Activated CD4-positive, alpha-beta T cell treated with anti-CD3 and anti-CD28 coated beads for 1 hour (primary cell): Measurements from ENCODE around the gene BICC1.

Source experiments
- DNase-seq: peaks from one replicate; pipeline ENCODE4 v3.0.0-alpha.2; 2020

The BICC1 gene

DNA sequence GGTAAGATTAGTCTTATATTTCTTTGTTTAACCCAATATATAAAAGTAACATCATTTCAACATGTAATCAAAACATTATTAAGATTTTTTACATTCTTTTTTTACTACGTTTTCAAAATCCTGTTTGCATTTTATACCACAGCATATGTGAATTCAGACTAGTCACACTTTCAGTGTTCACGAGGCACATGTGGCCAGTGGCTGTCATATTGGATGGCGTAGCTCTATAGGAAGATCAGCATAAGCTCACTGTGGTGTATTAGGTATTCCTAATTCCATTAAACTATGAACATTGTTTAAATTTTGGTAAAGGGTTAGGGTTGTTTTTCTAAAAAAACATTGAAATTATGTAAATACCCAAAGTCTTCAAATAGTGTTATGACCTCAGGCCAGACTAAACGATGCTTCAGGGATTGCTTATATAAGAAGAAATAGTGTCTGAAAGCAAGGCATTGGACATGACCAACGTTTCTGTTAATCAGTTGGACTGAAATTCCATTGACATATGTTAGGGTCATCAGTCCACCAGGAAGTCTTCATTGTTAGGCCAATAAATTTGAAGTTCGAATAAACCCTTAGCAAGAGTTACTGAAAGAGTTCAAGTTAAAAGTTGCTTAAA is 97.0 kb downstream of the BICC1 start:
- no peak for DNase-seq

DNA sequence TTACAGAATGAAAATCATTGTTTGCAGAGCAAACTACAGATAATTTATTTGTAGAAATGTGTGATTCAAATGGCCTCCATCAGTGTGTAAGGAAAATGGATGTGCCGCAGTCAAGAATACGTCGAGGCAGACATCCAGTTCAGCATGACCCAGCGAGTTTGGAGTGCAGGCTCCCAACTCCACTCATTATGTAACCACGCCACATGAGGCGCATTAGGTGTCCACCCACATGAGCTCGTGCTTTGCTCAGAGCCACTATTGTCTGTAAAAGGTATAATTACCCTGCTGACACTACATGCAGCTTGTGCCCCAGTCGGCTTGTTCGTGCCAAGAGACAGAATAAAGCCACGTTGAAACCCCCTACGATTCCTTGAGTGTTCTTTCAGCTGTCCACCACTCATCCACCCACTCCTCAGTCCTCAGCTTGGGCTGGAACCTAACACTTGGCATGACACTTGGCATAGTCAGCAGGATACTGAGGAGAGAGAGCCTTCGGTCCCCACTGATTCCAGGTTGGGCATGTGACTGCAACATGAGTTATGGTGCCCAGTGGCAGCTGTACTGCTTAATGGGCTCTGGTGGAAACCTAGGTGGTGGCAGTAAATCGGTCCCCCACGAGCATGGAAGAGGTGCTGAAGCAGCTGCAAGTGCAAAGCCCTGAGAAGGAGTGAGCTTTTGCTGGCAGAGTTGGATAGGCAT is 102.7 kb downstream of the BICC1 start:
- DNase-seq: no peak

GRCh38 chr10:58618158-58618676 is 105.5 kb downstream of the BICC1 start:
- no peak for DNase-seq

- DNase-seq: no peak
Observed at GRCh38 chr10:58621379-58622077, 108.9 kb downstream of the BICC1 start.

- no peak for DNase-seq
Observed at GRCh38 chr10:58622246-58622645, 109.6 kb downstream of the BICC1 start.

- DNase-seq: no peak
Observed at GRCh38 chr10:58625070-58625469, 112.4 kb downstream of the BICC1 start.

GRCh38 chr10:58627392-58627791 is 114.7 kb downstream of the BICC1 start:
- no peak for DNase-seq

DNA sequence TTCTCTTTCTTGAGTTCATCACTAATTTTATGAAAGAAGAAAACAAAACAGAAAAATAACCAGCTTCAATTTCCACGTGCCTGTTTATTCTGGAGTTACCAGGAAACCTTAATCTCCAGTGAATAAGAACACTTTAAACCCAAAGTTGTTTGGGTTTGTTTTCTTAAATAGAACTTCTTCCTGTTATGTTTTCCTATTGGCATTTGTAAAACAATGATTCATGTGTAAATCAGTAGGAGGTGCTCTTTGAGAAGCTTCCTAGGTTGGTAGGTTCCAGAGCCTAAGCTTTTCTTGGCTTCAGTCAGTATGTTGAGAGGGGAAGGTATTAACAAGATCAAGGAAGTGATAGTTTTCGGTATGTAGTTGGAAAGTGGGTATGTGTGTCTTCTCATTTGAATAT is 119.0 kb downstream of the BICC1 start:
- no peak for DNase-seq

DNA sequence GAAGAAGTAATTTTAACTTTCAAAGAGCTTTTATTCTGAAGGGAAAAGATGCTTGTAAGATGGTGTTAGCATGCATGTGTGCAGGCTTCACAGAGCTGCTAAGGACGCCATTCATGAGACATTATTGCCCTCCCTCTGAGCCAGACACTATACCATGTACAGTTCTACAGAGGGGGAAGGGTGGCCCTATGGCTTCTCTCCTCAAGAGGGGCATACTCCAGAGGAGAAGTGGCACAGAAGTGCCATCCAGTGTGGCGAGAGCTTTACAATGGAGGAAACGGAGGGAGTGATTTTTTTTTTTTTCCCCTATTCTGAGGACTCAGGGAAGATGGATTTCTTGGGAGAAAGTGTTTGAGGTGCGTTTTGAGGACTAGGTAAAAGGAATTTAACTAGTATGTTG is 119.5 kb downstream of the BICC1 start:
- DNase-seq: no peak

DNA sequence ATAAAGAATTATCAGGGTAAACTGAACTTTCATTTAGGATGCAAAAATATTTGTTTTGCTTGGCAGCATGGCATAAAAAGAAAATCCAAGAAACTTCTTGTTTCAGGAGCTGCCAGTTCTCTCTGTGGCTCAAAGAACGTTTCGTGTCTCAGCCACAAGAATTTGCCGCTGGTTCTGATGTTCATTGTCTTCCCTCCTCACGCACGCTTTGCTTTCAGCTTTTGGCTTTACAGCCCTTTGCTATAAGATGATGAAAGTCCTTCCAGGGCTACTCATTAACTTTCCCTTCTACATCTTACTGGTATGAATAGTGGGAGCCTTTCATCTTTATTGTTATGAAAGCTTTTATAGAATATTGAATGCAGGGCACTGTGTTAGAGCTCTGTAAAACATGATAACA is 124.7 kb downstream of the BICC1 start:
- no peak for DNase-seq

- DNase-seq: no peak
Observed at GRCh38 chr10:58638388-58638787, 125.7 kb downstream of the BICC1 start.

GRCh38 chr10:58641095-58641531 is 128.4 kb downstream of the BICC1 start:
- no peak for DNase-seq

DNA sequence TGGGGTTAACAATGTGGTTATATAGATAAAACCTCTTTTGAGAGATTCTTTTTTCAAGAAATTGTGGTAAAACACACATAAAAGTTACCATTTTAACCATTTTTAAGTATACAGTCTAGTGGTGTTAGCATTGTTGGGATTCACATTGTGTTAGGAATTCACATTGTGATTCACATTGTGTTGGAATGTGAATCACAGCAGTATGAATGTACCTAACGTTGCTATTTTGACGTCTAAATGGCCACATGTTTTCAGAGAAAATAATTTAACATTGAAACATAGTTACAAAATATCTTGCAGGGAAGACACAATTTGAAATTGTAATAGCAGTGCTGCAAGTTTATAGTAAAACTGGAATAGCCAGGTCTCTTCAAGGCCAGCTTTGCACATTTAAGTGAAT is 129.0 kb downstream of the BICC1 start:
- DNase-seq: no peak

GRCh38 chr10:58642283-58642682 is 129.6 kb downstream of the BICC1 start:
- DNase-seq: no peak

GRCh38 chr10:58642916-58643428 is 130.3 kb downstream of the BICC1 start:
- DNase-seq: no peak

GRCh38 chr10:58644311-58644710 is 131.6 kb downstream of the BICC1 start:
- no peak for DNase-seq

DNA sequence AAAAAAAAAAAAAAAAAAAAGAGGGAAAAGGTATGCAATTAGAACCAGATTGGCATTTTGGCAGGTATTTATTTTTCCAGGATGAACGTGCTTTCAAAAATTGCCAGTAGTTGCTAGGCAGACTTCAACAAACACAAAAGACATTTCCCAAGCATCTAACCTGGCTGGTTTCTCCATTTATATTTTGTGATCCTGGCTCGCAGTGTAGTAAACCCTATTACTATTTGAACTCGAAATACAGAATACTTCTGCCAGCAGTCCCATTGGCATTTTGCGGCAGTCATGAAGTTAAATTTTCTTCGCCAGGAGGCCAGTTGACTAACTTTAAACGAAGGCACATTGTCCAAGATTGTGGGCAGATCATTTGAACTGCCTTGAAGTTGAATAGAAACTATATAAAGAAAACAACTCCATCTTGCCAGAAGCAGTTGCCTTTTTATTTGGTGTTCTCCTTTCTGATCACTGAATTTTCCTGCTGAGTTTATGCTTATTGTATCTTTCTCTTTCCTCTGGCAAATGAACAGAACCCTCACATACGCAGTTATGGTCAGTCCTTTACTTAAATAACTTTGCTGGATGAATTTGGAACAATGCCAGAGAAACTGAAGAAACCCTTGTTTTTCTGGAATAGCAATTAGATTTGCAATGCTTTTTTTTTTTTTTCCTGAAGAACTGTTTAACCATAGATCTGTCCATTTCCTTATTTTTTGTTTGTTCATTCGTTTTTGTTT is 132.9 kb downstream of the BICC1 start:
- DNase-seq: no peak

GRCh38 chr10:58647376-58648112 is 134.9 kb downstream of the BICC1 start:
- no peak for DNase-seq

GRCh38 chr10:58648131-58648530 is 135.5 kb downstream of the BICC1 start:
- no peak for DNase-seq

- no peak for DNase-seq
Observed at GRCh38 chr10:58651040-58651439, 138.4 kb downstream of the BICC1 start.

DNA sequence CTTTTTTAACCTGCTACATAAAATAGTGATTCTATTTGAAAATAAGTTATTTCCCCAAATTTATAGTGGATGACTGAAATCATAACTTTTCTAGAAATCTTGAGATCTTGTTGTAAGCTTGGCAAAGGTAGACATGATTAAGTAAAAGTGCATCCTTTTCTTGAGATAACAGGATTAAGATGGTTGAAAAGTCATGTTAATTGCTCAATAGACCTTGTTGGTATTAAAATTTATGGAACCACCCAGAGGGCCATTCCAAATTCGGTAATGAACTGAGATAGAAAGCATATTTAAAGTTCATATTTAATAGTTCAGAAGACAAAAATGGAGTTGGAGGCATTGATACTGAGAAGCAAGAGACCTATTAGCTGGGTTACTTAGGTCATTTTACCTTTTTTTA is 139.1 kb downstream of the BICC1 start:
- no peak for DNase-seq

DNA sequence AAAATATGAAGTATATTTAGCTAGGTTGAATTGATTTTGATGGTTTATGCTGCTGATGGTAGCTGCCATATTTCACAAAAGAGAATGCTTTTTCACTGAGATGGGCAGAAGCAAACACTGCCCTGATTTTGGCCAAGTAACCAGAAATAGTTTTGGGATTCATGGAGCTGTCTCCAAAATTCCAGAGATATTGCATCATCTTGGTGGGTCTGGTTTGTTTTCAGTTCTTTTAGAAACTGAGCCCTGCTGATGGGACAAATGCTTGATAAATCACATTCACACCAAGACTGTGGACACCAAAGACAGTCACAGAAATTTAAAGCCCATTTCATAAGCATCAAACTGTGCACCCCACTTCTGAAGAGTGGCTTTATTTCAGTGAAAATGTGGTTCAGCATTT is 140.5 kb downstream of the BICC1 start:
- no peak for DNase-seq
